Stimulated activated CD8-positive, alpha-beta memory T cell treated with anti-CD3 and anti-CD28 coated beads, Interleukin-7, amount 100 ng/mL, for 24 hours (primary cell): ENCODE measurements around the gene RPL22L1.
"Not testable (repeated sequence)": the region's sequence is repeated elsewhere in the genome, so short reads cannot be mapped to it uniquely, and the experiment has no call there.

ENCODE experiments used
- DNase-seq: peaks from one replicate; pipeline ENCODE4 v3.0.0-alpha.2; 2020; ENCODE audit warnings: low read depth

The RPL22L1 gene

DNA sequence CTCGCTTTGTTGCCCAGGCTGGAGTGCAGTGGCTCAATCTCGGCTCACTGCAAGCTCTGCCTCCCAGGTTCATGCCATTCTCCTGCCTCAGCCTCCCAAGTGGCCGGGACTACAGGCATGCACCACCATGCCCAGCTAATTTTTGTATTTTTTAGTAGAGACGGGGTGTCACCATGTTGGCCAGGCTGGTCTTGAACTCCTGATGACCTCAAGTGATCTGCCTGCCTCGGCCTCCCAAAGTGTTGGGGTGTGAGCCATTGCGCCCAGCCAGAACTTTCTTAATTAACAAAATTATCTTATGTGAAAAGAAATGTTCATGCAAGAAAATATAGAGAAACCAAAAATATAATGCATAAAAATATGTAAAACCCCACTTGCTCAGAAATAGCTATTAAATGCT, 7.3 kb upstream of the RPL22L1 start:
- not testable (repeated sequence) for DNase-seq

- DNase-seq: no peak
Observed at GRCh38 chr3:170876537-170876936, 6.5 kb upstream of the RPL22L1 start.

DNA sequence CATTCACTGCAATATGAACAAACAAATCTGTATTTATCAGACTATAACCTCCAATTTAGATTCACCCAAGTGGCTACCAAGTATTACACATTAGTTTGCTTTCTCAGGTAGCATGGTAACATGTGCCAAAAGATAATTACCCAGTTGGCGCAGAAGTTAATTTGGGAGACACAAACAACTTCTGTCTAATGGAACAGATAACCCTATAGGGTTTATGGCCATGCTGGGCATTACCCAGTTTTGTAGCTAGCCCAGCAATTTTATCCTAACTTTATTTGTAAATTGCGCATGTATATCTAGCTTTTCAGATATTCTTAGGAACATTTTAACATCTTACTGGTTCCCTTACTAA, 780 bp downstream of the RPL22L1 start:
- DNase-seq: no peak

DNA sequence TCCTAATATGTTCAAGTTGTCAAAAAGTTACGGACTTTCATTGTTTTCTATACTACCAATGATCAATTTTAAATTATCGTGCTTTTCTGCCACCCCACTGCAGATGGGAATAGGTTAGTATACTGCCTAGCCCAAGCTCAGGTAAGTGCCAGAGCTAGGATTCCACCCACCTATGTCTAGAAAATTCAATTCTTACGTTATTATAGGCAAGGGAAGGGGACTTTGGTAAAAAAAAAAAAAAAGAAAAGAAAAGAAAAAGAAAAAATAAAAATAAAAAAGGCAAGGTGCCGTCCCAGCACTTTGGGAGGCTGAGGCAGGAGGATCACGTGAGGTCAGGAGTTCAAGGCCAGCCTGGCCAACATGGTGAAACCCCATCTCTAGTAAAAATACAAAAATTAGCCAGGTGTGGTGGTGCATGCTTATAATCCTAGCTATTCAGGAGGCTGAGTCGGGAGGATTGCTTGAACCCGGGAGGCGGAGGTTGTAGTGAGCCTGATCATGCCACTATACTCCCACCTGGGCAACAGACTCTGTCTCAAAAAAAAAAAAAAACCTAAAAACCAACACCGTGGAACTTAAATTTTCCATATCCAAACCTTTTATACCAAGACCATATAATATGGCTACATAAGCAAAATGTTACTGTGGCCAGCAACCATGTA, 1.3 kb downstream of the RPL22L1 start:
- DNase-seq: no peak

- no peak for DNase-seq
Observed at GRCh38 chr3:170867143-170867937, 2.7 kb downstream of the RPL22L1 start.

DNA sequence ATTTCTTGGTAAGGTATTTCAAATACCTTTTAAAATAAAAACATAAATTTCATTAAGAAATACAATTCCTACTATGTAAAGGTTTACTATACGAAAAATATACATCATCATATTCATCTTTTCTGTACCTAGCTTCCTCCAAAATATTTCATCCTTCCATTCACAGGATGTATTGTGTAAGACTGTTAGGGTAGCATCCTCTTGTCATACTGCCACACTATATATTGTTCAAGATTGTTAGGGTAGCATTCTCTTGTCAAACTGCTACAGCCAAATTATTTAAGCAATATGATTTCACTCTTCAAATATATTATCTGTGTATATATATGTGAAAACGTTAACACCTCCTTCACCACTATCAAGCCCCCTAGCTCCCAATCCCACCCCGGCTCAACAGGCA, 3.5 kb downstream of the RPL22L1 start:
- no peak for DNase-seq

DNA sequence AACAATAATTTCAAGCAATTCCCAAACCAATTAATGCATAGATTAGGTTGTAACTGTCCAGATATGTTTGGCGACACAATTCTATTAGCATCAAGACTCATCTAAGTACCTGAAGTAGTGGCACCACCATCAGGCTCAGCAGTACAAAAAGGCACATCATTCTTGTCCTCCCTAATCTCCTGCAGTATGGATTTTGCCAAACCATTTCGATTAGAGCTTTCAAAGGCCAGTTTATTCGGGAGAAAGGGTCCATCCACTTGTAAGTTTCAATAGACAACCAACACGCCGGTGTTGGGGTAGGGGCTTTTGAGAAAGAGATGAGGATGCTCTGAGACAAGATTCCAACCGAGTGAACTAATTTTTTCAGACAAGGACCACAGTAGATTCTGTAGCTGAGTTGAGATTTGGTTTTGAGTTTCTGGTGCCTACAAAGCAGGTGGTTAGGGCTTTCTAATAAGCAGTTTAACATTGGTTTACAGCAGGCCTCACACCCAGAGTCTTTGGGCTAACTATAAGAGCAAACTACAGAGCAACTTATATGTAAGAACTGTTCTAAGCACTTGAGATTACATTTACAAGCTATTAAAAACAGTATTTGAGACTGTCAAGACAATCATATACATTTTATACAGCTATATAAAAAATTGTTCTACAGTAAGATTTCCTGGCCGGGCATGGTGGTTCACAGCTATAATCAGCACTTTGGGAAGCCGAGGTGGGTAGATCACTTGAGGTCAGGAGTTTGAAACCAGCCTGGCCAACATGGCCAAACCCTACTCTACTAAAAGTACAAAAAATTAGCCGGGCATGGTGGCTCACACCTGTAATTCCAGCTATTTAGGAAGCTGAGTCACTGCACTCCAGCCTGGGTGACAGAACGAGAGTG, 4.5 kb downstream of the RPL22L1 start:
- no peak for DNase-seq

DNA sequence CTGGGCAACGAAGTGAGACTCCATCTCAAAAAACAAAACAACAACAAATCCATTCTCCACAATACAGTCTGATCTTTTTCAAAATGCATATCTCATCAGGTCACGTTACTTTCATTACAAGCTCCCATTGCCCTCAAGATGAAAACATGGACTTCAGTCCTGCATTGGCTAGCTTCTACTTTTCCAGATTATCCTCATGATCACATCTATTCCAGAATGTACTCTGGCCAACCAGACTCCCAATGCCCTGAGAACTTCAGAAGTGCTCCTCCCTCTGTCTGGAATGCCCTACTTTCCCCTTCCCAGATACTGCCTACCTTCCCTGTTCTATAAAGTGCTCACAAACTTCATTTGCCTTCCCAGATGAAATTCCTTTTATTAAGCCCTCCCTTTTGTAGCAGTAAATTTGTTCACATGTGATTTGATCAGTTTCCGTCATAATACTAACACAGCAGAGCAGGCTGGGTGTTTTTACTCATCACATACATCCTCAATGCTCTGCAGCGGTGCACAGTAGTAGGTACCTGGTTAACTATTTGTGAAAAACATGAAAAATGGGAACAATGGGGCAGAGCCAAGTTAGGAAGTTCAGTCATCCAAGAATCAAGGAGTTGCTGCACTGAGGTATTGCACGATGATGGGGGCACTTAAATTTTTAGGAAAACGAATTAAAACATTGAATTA, 5.3 kb downstream of the RPL22L1 start:
- no peak for DNase-seq

- no peak for DNase-seq
Observed at GRCh38 chr3:170863816-170864215, 6.2 kb downstream of the RPL22L1 start.

DNA sequence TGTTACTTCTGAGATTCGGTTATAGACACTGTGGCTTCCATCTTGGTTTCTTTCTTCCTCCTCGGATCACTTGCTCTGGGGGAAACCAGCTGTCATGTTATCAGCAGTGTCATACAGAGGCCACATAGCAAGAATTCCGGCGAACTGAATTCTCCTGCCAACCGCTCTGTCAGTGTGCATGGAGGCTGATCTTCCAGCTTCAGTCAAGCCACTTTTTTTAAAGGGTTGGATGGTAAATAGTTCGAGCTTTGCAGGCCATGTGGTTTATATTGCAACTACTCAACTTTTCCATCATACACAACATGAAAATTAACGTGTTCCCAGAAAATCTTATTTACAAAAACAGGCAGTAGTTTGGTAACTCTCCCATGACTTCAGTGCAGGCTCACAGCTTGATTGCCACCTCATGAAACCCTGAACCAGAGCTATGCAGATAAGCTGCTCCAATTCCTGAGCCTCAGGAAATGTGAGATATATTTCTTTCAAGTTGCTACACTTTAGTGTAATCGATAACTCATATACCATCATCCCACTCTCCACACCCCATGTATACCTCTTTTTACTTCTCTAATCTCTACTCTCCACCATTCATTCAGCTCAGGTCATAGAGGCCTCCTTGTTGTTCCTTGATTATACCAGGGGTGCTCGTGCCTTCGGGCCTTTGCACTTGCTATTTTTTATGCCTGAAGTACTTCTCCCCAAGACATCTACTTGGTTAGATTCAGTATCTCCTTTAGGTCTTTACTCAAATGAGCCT, 7.2 kb downstream of the RPL22L1 start:
- no peak for DNase-seq

DNA sequence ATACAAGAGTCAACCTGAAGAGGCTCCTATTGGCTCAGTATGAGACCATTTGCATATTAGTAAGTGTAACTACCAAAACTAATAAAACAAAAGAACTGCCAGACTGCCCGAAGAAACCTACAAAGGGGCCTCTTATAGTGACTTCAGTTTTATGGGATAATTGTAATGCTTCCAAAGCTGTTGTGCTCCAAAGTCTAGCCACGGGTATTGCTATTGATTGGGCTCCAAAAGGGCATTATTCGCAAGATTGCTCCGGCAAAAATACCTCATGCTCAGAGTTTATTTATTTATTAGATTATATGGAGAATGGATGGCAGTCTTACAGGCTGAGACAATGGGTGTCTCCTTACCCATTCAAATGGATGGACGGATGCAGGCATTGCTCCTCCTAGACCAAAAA, 11.4 kb downstream of the RPL22L1 start:
- no peak for DNase-seq

GRCh38 chr3:170852324-170852723, 17.7 kb downstream of the RPL22L1 start:
- no peak for DNase-seq

GRCh38 chr3:170848292-170848917, 21.6 kb downstream of the RPL22L1 start:
- DNase-seq: no peak

DNA sequence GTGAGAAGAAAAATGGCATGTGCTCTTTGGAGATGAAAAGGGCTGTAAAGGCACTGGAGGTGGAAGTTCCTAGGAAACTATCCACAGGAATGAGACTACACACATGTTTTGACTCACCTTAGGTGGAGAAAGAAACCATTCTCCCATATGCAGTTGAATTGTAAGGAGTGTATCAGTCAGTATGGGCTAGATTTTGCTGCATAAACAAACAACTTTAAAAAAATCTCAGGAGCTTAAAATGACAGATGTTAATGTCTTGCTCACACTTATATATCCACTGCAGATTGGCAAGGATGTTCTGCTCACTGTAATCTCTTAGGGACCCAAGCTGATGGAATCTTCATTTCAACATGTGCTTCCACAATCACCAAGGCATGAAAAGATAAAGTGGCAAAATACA, 25.6 kb downstream of the RPL22L1 start:
- no peak for DNase-seq

- DNase-seq: no peak
Observed at GRCh38 chr3:170840291-170840859, 29.6 kb downstream of the RPL22L1 start.

GRCh38 chr3:170839518-170840100, 30.4 kb downstream of the RPL22L1 start:
- no peak for DNase-seq

DNA sequence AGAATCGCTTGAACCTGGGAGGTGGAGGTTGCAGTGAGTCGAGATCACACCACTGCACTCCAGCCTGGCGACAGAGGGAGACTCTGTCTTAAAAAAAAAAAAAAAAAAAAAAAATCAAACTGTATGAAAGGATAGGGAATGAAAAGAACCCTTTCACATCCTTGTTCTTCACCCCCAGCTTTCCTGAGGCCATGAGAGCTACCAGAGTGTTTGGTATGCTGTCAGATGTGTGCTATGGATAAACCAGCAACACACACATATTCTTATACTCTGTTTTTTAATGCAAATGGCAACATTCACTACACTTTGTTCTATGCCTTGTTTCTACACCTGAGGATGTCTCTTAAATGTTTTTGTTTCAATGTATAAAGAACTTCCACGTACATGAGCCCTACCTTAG, 33.5 kb downstream of the RPL22L1 start:
- no peak for DNase-seq

DNA sequence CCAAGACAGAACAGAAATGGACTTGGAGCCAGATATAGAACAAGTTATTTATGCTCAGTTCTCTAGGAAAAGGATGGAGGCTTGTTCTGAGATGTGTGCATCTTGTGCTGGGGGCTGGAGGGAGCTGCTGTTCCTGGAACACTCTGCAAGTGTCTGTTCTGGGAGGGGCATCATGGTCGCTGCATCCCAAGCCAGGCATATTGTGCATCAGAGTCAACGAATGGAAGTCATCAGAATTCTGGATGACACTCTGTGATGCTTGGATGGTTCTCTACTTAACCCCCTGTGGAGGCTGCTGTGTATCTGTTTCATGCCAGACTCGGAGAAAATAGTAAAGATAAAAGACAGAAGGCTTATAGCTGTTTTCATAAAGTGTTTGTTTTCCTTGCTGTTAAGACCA, 34.7 kb downstream of the RPL22L1 start:
- no peak for DNase-seq

DNA sequence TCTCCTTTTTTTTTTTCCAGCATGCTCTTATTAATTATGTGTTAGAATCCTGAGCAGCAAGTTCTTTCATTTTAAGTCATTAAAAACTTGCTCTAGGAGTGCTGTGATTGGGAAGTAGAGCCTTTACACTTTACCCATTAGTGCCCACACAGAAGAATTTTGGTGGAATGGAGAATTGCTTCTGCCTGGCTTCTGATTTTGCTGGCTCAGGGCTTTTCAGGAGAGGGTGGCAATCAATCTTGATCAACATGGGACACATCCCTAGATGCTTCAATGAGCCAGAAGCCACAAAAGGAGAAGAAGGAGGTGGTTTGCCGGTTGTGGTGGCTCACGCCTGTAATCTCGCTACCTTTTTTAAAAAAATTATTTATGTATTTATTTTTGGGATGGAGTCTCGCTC, 39.4 kb downstream of the RPL22L1 start:
- DNase-seq: no peak

DNA sequence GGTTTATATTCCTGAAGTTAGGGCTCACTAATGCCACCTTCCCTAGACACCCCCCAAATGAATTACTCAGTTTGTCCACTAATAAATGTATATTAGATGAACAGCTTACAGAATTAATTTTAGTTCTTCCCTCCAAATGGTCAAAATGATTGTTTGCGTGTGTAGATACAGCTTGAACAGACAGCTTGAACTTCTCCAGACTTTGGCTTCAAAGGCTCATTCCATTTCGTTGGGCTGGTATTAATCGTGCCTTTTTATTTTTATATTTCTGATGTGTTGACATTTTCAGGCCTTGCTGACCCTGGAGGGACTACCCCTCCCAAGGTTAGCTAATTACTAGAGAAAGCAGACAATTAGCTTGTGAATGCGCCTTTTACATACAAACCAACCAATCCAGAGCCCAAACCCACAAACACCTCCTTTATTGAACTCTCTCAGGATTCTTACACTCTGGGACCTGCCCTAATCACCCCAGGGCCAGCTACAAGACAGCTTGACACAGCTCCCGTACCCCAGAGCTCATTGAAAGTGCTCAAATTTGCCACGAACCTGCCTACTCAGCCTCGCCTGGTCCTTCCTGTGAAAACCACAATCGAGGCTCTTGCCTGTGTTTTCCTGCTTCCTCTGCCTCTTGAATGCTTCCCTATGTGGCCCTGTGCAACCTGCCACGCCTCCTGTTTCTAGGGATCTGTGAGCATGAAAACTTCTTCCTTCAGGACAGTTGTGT, 40.3 kb downstream of the RPL22L1 start:
- DNase-seq: no peak
